PFSK-1 (cell line): ENCODE measurements around the gene PAIP2B.

Source experiments
- FOXP2 ChIP-seq: optimal IDR thresholded peaks from 2 replicates; pipeline ENCODE3; 2011; ENCODE audit warnings: borderline replicate concordance, control low read depth, inconsistent platforms; ENCODE audit not compliant: insufficient read depth; ENCODE audit errors: extremely low read length, extremely low read depth
- POLR2AphosphoS5 ChIP-seq: IDR thresholded peaks from 2 replicates; pipeline ENCODE4 v1.6.1; 2012; ENCODE audit warnings: low read depth, mild to moderate bottlenecking, control low read depth, low read length, moderate library complexity
- SIN3A ChIP-seq: IDR thresholded peaks from 2 replicates; pipeline ENCODE4 v1.6.1; 2012; ENCODE audit warnings: mild to moderate bottlenecking, low read length, moderate library complexity, borderline replicate concordance; ENCODE audit not compliant: insufficient read depth
- TAF1 ChIP-seq: IDR thresholded peaks from 2 replicates; pipeline ENCODE4 v1.6.1; 2012; ENCODE audit warnings: low read length, control low read depth, borderline replicate concordance; ENCODE audit not compliant: insufficient read depth
- TF ChIP-seq, protein P1 (sequence below), 2 experiments: IDR thresholded peaks; 2 replicates each; pipeline versions ENCODE4 v1.6.1 to v1.8.0; 2011 to 2012; ENCODE audit warnings: low read depth in 2 of 2, low read length in 2 of 2, control low read depth in 1 of 2, inconsistent platforms in 1 of 2, mild to moderate bottlenecking in 1 of 2, moderate library complexity in 1 of 2; ENCODE audit not compliant: insufficient read depth in 1 of 2

The PAIP2B gene

DNA sequence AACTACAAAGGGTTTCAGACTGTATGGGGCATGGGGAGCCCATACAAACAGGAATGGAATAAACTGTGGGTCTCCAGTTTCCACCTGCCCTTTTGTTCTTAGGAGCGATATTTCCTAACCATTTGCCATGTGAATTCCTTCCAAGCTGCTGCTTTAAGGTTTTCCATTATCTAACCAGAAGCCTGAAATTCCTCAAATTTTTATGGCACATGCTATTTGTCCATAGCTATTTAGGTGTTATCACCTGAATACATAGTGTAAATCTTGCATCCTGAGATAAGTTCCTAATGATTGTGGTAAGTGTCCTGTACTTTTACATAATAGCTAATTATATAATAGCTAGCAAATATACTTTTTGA is 17.4 kb upstream of the PAIP2B start:
- TF ChIP-seq SIN3A (no peak), FOXP2 (no peak), POLR2AphosphoS5 (no peak), TAF1 (no peak)
- TF ChIP-seq, protein P1, sequence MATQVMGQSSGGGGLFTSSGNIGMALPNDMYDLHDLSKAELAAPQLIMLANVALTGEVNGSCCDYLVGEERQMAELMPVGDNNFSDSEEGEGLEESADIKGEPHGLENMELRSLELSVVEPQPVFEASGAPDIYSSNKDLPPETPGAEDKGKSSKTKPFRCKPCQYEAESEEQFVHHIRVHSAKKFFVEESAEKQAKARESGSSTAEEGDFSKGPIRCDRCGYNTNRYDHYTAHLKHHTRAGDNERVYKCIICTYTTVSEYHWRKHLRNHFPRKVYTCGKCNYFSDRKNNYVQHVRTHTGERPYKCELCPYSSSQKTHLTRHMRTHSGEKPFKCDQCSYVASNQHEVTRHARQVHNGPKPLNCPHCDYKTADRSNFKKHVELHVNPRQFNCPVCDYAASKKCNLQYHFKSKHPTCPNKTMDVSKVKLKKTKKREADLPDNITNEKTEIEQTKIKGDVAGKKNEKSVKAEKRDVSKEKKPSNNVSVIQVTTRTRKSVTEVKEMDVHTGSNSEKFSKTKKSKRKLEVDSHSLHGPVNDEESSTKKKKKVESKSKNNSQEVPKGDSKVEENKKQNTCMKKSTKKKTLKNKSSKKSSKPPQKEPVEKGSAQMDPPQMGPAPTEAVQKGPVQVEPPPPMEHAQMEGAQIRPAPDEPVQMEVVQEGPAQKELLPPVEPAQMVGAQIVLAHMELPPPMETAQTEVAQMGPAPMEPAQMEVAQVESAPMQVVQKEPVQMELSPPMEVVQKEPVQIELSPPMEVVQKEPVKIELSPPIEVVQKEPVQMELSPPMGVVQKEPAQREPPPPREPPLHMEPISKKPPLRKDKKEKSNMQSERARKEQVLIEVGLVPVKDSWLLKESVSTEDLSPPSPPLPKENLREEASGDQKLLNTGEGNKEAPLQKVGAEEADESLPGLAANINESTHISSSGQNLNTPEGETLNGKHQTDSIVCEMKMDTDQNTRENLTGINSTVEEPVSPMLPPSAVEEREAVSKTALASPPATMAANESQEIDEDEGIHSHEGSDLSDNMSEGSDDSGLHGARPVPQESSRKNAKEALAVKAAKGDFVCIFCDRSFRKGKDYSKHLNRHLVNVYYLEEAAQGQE (IDR thresholded peaks at IDR 0.05; ENCODE audit: insufficient read depth in 1 of 2, low read depth in 2 of 2, low read length in 2 of 2): no peak

DNA sequence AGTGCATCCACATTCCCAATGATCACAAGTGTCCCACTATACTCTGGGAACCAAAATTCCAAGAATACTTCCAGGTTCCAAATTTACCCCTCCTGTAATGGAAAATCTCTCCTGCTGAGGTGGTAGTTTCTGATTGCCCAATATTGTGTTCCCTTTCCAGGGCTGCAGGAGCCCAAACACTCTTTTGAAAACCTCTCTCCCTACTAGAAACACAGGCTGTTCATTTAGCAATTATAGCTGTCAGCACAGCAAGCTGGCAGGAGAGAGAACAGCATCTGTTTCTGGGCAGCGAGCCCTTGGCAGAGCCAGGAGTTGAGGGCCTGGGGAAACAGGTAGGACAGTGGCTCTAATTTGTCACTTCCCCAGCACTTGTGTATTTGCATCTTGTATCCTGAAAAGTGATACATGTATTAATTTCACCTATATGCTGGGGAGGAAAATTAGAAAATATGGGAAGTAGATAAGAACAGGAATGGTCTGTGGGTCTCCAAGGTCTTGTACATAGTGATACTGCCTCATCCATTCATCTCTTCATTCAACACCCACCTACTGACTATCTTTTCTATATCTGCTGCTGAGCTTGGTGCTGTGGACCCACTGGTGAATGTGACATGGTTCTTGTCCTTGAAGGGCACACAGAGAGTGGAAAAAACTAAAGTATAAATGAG is 16.9 kb upstream of the PAIP2B start:
- TF ChIP-seq POLR2AphosphoS5: no peak
- no peak for TF ChIP-seq TAF1
- no peak for TF ChIP-seq FOXP2
- no peak for TF ChIP-seq SIN3A
- TF ChIP-seq, protein P1 (IDR thresholded peaks at IDR 0.05; ENCODE audit: insufficient read depth in 1 of 2, low read depth in 2 of 2, low read length in 2 of 2): no peak

DNA sequence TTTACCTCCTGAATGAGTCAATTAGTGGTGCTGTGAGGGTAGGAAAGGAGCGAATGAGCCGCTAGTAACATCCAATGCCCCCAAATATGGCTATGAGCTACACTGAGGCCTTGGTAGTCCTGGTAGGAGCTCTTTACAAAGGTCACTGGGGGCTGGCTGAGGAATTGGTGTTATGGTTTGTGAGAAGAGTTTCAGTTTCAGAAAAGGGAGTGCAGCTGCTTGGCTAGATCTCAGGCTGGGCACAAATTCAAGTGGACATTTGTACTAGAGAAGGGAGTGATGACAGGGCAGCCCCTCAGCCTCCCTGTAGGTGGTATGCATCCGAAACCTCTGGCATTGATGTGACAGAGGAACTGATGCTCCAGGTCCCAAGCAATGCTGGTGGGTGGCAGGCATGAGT is 13.9 kb upstream of the PAIP2B start:
- TF ChIP-seq TAF1 (no peak), FOXP2 (no peak), SIN3A (no peak), POLR2AphosphoS5 (no peak)
- TF ChIP-seq, protein P1 (IDR thresholded peaks at IDR 0.05; ENCODE audit: insufficient read depth in 1 of 2, low read depth in 2 of 2, low read length in 2 of 2): no peak

DNA sequence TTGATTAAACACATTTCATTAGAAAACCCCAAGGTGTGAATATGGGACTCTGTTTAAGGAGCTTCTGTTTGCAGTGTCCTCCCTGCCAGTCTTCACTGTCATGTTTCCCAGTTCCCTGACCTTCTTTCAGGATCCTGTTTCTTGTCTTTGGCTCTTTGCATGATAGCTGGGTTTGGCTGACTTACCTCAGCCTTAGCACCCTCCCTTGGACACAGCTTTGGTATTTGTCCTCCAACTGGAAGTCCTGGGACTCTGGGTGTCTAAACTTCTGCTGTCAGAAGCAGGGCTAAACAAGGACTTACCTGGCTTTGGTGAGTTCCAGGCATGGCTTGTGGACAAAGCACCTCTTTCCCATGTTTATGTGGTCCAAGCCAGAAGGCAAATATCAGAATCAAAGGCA is 11.2 kb upstream of the PAIP2B start:
- TF ChIP-seq, protein P1 (IDR thresholded peaks at IDR 0.05; ENCODE audit: insufficient read depth in 1 of 2, low read depth in 2 of 2, low read length in 2 of 2): no peak
- no peak for TF ChIP-seq SIN3A
- TF ChIP-seq FOXP2: no peak
